ENCODE data around the gene AGAP1. TPM values are rescaled to one million over a fixed set of nuclear protein-coding genes. Genes with fewer than 3 reads are reported as not detected.

AGAP1 gene
- total RNA-seq, 2 donors from 2014 or later = 32.8 to 34.7 TPM

- TF ChIP-seq, protein P1, sequence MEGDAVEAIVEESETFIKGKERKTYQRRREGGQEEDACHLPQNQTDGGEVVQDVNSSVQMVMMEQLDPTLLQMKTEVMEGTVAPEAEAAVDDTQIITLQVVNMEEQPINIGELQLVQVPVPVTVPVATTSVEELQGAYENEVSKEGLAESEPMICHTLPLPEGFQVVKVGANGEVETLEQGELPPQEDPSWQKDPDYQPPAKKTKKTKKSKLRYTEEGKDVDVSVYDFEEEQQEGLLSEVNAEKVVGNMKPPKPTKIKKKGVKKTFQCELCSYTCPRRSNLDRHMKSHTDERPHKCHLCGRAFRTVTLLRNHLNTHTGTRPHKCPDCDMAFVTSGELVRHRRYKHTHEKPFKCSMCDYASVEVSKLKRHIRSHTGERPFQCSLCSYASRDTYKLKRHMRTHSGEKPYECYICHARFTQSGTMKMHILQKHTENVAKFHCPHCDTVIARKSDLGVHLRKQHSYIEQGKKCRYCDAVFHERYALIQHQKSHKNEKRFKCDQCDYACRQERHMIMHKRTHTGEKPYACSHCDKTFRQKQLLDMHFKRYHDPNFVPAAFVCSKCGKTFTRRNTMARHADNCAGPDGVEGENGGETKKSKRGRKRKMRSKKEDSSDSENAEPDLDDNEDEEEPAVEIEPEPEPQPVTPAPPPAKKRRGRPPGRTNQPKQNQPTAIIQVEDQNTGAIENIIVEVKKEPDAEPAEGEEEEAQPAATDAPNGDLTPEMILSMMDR (conservative IDR thresholded peaks at IDR 0.05) = no peak
- DNase-seq = no peak
- Mint-ChIP-seq H3K27me3 (ENCODE audit: insufficient read depth) (peaks cover 44% of the 10 kb centered on the region), H3K27ac (no peak overlapping the region), H3K36me3 (ENCODE audit: low read depth) (peaks cover 15% of the 10 kb centered on the region), H3K4me1 (peaks cover 30% of the 10 kb centered on the region), H3K9me3 (no peaks in the 10 kb centered on the region), H3K4me3 (no peak overlapping the region)
- no peak overlapping the region for H3K27ac ChIP-seq (ENCODE audit: low read depth, low read length)
- peaks cover 4% of the 10 kb centered on the region for H3K27me3 ChIP-seq (ENCODE audit: control insufficient read depth, insufficient read depth, low read length, poor library complexity, severe bottlenecking)
- WGBS, 2 experiments (ENCODE audit: insufficient coverage in 1 of 2, insufficient read length in 1 of 2) = 93 to 97% methylated on average over 12 to 14 of the region's 14 CpGs
- no peak overlapping the region for H3K9ac ChIP-seq (ENCODE audit: extremely low read depth, low read length, poor library complexity, severe bottlenecking)
- H3K4me1 ChIP-seq (ENCODE audit: control insufficient read depth, insufficient read depth, low read length) = peaks cover 18% of the 10 kb centered on the region
- no peak overlapping the region for H3K4me3 ChIP-seq (ENCODE audit: low read length)
- H3K9me3 ChIP-seq (ENCODE audit: control insufficient read depth, low read length) = no peaks in the 10 kb centered on the region
- no peaks in the 10 kb centered on the region for H3K36me3 ChIP-seq (ENCODE audit: control insufficient read depth, insufficient read depth, low read length)
Observed at GRCh38 chr2:236052206-236052605, 558.4 kb downstream of the AGAP1 start.

DNA sequence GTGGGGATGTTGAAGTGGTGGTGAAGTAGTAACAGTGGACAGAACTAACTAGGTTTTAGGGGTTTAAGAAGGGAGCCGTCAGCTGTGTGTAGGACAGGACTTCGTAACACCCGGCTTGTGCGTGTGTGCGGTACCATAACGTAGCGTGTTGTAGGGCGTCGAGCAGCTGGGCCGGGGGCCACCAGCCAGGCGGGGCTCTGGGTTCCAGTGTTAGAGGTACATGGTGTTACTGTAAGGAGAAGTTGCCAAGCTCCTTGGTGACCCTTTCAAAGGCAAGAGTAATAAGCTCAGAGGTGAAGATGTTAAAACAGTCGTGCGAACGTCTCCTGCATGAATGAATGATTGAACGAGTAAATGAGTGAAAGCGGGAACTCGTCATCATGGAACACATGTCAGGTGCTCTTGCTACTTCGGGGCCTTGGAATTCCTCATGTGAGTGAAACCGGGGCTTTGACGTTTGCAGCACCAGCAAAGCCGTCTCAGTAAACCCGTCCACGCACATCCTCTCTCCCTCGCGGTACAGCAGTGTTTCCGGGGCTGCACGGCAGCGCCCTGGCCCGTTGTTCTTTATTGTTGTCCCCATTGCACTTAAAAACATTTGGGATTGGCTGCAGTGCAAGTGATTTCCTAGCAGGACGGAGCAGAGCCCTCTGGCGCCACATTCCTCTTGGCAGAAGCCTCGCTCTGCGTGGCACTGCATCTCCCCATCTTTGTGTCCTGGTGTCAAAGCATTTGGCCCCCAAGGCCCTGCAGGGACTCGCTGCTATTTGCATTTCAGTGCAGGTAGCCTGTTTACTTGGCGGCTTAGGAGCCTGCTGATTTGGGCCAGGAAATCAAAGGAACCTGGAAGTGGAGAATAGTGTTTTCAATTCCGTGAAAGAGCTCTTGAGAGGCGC is 559.3 kb downstream of the AGAP1 start:
- TF ChIP-seq, protein P1 (conservative IDR thresholded peaks at IDR 0.05) = peak; percentile 36
- no peaks in the 10 kb centered on the region for H3K36me3 ChIP-seq (ENCODE audit: control insufficient read depth, insufficient read depth, low read length)
- Mint-ChIP-seq H3K4me3 (peak overlapping the region; percentile 13), H3K4me1 (peaks cover 25% of the 10 kb centered on the region), H3K27me3 (ENCODE audit: insufficient read depth) (peaks cover 46% of the 10 kb centered on the region), H3K9me3 (peaks cover 5% of the 10 kb centered on the region), H3K36me3 (ENCODE audit: low read depth) (peaks cover 15% of the 10 kb centered on the region), H3K27ac (peak overlapping the region; percentile 20)
- H3K9me3 ChIP-seq (ENCODE audit: control insufficient read depth, low read length) = peaks cover 5% of the 10 kb centered on the region
- H3K27me3 ChIP-seq (ENCODE audit: control insufficient read depth, insufficient read depth, low read length, poor library complexity, severe bottlenecking) = peaks cover 4% of the 10 kb centered on the region
- WGBS, 2 experiments (ENCODE audit: insufficient coverage in 1 of 2, insufficient read length in 1 of 2) = 57 to 58% methylated on average over 26 to 37 of the region's 37 CpGs
- H3K4me1 ChIP-seq (ENCODE audit: control insufficient read depth, insufficient read depth, low read length) = peaks cover 18% of the 10 kb centered on the region
- no peak overlapping the region for H3K27ac ChIP-seq (ENCODE audit: low read depth, low read length)
- no peak overlapping the region for H3K4me3 ChIP-seq (ENCODE audit: low read length)
- peak; percentile 89 for DNase-seq
- H3K9ac ChIP-seq (ENCODE audit: extremely low read depth, low read length, poor library complexity, severe bottlenecking) = no peak overlapping the region

- Mint-ChIP-seq H3K27me3 (ENCODE audit: insufficient read depth) (peaks cover 45% of the 10 kb centered on the region), H3K36me3 (ENCODE audit: low read depth) (peaks cover 12% of the 10 kb centered on the region), H3K4me3 (peak overlapping the region; percentile 13), H3K4me1 (peaks cover 25% of the 10 kb centered on the region), H3K27ac (no peak overlapping the region), H3K9me3 (peaks cover 9% of the 10 kb centered on the region)
- no peak for DNase-seq
- peaks cover 4% of the 10 kb centered on the region for H3K27me3 ChIP-seq (ENCODE audit: control insufficient read depth, insufficient read depth, low read length, poor library complexity, severe bottlenecking)
- no peak overlapping the region for H3K9ac ChIP-seq (ENCODE audit: extremely low read depth, low read length, poor library complexity, severe bottlenecking)
- no peak overlapping the region for H3K4me3 ChIP-seq (ENCODE audit: low read length)
- H3K9me3 ChIP-seq (ENCODE audit: control insufficient read depth, low read length) = peaks cover 15% of the 10 kb centered on the region
- H3K4me1 ChIP-seq (ENCODE audit: control insufficient read depth, insufficient read depth, low read length) = peaks cover 18% of the 10 kb centered on the region
- no peaks in the 10 kb centered on the region for H3K36me3 ChIP-seq (ENCODE audit: control insufficient read depth, insufficient read depth, low read length)
- TF ChIP-seq, protein P1 (conservative IDR thresholded peaks at IDR 0.05) = no peak
- 81 to 85% methylated on average over 2 of the region's 2 CpGs for WGBS, 2 experiments (ENCODE audit: insufficient coverage in 1 of 2, insufficient read length in 1 of 2)
- H3K27ac ChIP-seq (ENCODE audit: low read depth, low read length) = no peak overlapping the region
Observed at GRCh38 chr2:236054125-236054524, 560.3 kb downstream of the AGAP1 start.

All from endodermal cell (in vitro differentiated cells).